ENCODE data around the gene PAFAH2.

GRCh38 chr1:25996966-25997827, 666 bp downstream of the PAFAH2 start:
- TF ChIP-seq CTCF (IDR thresholded peaks at IDR 0.05; ENCODE audit: low read length) (no peak), EZH2 (optimal IDR thresholded peaks at IDR 0.05; ENCODE audit: low read depth, low read length) (no peak)
